ENCODE measurements around the gene CSMD2. TPM values are rescaled to one million over a fixed set of nuclear protein-coding genes. Genes with fewer than 3 reads are reported as not detected.

Gene CSMD2
- total RNA-seq, 2 donors from 2014 or later, result 0.62 to 2.8 TPM

- H3K4me1 Mint-ChIP-seq, result no peaks in the 10 kb centered on the region
- no peak overlapping the region for H3K27ac Mint-ChIP-seq
- peaks cover 48% of the 10 kb centered on the region for H3K9me3 Mint-ChIP-seq
- peaks cover 14% of the 10 kb centered on the region for H3K9me3 ChIP-seq (ENCODE audit: control insufficient read depth, low read length)
- no peaks in the 10 kb centered on the region for H3K27me3 ChIP-seq (ENCODE audit: control insufficient read depth, insufficient read depth, low read length, poor library complexity, severe bottlenecking)
- H3K36me3 ChIP-seq (ENCODE audit: control insufficient read depth, insufficient read depth, low read length), result no peaks in the 10 kb centered on the region
- no peaks in the 10 kb centered on the region for H3K4me1 ChIP-seq (ENCODE audit: control insufficient read depth, insufficient read depth, low read length)
- no peaks in the 10 kb centered on the region for H3K36me3 Mint-ChIP-seq (ENCODE audit: low read depth)
- DNase-seq, result no peak
- H3K4me3 ChIP-seq (ENCODE audit: low read length), result no peak overlapping the region
- no peak for TF ChIP-seq CTCF (conservative IDR thresholded peaks at IDR 0.05)
- no peak overlapping the region for H3K4me3 Mint-ChIP-seq
- no peak overlapping the region for H3K9ac ChIP-seq (ENCODE audit: extremely low read depth, low read length, poor library complexity, severe bottlenecking)
- WGBS, 2 experiments (ENCODE audit: insufficient coverage in 1 of 2, insufficient read length in 1 of 2), result 86 to 100% methylated on average over 1 of the region's 1 CpG
- no peak overlapping the region for H3K27ac ChIP-seq (ENCODE audit: low read depth, low read length)
- peaks cover 2% of the 10 kb centered on the region for H3K27me3 Mint-ChIP-seq (ENCODE audit: insufficient read depth)
Measured at GRCh38 chr1:33670567-33670966, 494.5 kb downstream of the CSMD2 start.

DNA sequence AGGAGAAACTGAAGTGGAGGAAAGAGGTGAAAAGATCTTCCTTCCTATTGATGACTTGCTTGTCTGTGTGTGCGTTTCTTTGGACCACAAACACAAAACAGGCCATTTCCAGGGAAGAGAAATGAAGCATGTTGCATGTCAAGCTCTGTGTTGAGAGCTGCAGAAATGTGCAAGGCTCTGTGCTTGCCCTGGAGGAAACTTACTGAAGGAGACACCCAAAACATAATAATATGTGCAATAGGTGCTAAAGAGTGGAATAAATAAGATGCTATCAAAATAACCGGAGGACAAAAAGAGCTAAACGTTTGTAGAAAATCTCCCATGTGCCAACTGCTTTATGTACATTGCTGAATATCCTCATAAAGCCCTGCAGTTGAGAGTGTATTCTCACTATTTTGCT lies 496.3 kb downstream of the CSMD2 start:
- Histone ChIP-seq H3K4me3 (ENCODE audit: low read length) (no peak overlapping the region), H3K9me3 (ENCODE audit: control insufficient read depth, low read length) (peaks cover 14% of the 10 kb centered on the region), H3K27ac (ENCODE audit: low read depth, low read length) (no peak overlapping the region), H3K9ac (ENCODE audit: extremely low read depth, low read length, poor library complexity, severe bottlenecking) (no peak overlapping the region), H3K27me3 (ENCODE audit: control insufficient read depth, insufficient read depth, low read length, poor library complexity, severe bottlenecking) (no peaks in the 10 kb centered on the region), H3K36me3 (ENCODE audit: control insufficient read depth, insufficient read depth, low read length) (no peaks in the 10 kb centered on the region), H3K4me1 (ENCODE audit: control insufficient read depth, insufficient read depth, low read length) (no peaks in the 10 kb centered on the region)
- 77% methylated on average over 3 of the region's 3 CpGs for WGBS, 2 experiments (ENCODE audit: insufficient coverage in 1 of 2, insufficient read length in 1 of 2)
- no peaks in the 10 kb centered on the region for H3K4me1 Mint-ChIP-seq
- H3K9me3 Mint-ChIP-seq, result peaks cover 36% of the 10 kb centered on the region
- no peak overlapping the region for H3K4me3 Mint-ChIP-seq
- no peak for TF ChIP-seq CTCF (conservative IDR thresholded peaks at IDR 0.05)
- H3K36me3 Mint-ChIP-seq (ENCODE audit: low read depth), result no peaks in the 10 kb centered on the region
- no peak for DNase-seq
- peaks cover 2% of the 10 kb centered on the region for H3K27me3 Mint-ChIP-seq (ENCODE audit: insufficient read depth)
- H3K27ac Mint-ChIP-seq, result no peak overlapping the region

- no peaks in the 10 kb centered on the region for H3K27me3 ChIP-seq (ENCODE audit: control insufficient read depth, insufficient read depth, low read length, poor library complexity, severe bottlenecking)
- no peak overlapping the region for H3K27ac Mint-ChIP-seq
- no peak overlapping the region for H3K4me3 Mint-ChIP-seq
- H3K4me3 ChIP-seq (ENCODE audit: low read length), result no peak overlapping the region
- no peaks in the 10 kb centered on the region for H3K4me1 ChIP-seq (ENCODE audit: control insufficient read depth, insufficient read depth, low read length)
- H3K27me3 Mint-ChIP-seq (ENCODE audit: insufficient read depth), result peaks cover 2% of the 10 kb centered on the region
- no peak overlapping the region for H3K27ac ChIP-seq (ENCODE audit: low read depth, low read length)
- peaks cover 26% of the 10 kb centered on the region for H3K9me3 Mint-ChIP-seq
- no peak overlapping the region for H3K9ac ChIP-seq (ENCODE audit: extremely low read depth, low read length, poor library complexity, severe bottlenecking)
- 93 to 97% methylated on average over 10 to 14 of the region's 14 CpGs for whole genome bisulfite sequencing, 2 experiments (ENCODE audit: insufficient coverage in 1 of 2, insufficient read length in 1 of 2)
- no peak for DNase-seq
- no peaks in the 10 kb centered on the region for H3K36me3 Mint-ChIP-seq (ENCODE audit: low read depth)
- no peaks in the 10 kb centered on the region for H3K36me3 ChIP-seq (ENCODE audit: control insufficient read depth, insufficient read depth, low read length)
- peaks cover 14% of the 10 kb centered on the region for H3K9me3 ChIP-seq (ENCODE audit: control insufficient read depth, low read length)
- no peak for TF ChIP-seq CTCF (conservative IDR thresholded peaks at IDR 0.05)
- H3K4me1 Mint-ChIP-seq, result no peaks in the 10 kb centered on the region
Measured at GRCh38 chr1:33667386-33668282, 497.4 kb downstream of the CSMD2 start.
